ENCODE data around the gene IRF2BP2.

IRF2BP2 gene

DNA sequence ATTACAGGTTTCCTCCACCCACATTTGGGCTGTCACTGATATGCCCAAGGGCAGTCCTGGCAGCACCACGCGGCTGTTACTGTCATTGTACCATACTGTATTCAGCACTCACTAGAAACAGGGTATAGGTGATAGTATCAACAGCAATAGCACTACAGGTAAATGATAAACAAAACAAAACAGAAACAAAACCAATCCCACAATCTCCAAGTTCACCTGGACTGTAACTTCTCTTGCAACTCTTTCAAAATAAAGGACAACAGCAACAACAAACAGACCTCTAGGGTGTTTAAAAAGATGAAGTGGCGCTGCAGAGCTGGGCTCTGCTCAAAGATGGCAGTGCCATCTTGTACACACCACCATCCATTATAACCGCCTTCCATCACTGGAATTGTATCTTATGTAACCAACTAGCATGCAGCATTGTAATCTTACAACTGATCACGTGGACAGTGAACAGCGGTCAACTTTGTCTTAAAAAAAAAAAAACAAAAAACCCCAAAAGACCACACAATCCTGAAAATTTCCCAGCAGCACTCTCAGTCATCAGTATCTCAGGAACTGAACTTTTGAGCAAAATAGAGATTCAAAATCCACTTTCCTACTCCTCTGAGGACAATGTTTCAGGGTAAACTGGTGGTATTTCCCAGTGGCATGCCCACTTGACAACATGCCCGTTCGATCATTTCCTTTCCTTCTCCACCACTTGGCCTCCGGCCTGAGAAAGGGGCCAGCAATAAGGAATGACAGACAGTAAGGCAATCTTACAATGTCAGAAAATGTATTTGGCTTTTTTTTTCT is 3.8 kb downstream of the IRF2BP2 start:
- TF ChIP-seq EGR1 (IDR thresholded peaks at IDR 0.05): no peak
- TF ChIP-seq EP300 (IDR thresholded peaks at IDR 0.05; ENCODE audit: borderline replicate concordance): no peak
- no peak for TF ChIP-seq TCF12 (IDR thresholded peaks at IDR 0.05; ENCODE audit: low read depth)
- TF ChIP-seq, protein P1, sequence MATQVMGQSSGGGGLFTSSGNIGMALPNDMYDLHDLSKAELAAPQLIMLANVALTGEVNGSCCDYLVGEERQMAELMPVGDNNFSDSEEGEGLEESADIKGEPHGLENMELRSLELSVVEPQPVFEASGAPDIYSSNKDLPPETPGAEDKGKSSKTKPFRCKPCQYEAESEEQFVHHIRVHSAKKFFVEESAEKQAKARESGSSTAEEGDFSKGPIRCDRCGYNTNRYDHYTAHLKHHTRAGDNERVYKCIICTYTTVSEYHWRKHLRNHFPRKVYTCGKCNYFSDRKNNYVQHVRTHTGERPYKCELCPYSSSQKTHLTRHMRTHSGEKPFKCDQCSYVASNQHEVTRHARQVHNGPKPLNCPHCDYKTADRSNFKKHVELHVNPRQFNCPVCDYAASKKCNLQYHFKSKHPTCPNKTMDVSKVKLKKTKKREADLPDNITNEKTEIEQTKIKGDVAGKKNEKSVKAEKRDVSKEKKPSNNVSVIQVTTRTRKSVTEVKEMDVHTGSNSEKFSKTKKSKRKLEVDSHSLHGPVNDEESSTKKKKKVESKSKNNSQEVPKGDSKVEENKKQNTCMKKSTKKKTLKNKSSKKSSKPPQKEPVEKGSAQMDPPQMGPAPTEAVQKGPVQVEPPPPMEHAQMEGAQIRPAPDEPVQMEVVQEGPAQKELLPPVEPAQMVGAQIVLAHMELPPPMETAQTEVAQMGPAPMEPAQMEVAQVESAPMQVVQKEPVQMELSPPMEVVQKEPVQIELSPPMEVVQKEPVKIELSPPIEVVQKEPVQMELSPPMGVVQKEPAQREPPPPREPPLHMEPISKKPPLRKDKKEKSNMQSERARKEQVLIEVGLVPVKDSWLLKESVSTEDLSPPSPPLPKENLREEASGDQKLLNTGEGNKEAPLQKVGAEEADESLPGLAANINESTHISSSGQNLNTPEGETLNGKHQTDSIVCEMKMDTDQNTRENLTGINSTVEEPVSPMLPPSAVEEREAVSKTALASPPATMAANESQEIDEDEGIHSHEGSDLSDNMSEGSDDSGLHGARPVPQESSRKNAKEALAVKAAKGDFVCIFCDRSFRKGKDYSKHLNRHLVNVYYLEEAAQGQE (IDR thresholded peaks at IDR 0.05; ENCODE audit: low read depth): no peak
- TF ChIP-seq RAD21 (IDR thresholded peaks at IDR 0.05; ENCODE audit: low read depth): no peak
- TF ChIP-seq NFIC (IDR thresholded peaks at IDR 0.05): no peak
- no peak for TF ChIP-seq ZBTB7A (IDR thresholded peaks at IDR 0.05; ENCODE audit: low read depth)
- TF ChIP-seq, protein P2, sequence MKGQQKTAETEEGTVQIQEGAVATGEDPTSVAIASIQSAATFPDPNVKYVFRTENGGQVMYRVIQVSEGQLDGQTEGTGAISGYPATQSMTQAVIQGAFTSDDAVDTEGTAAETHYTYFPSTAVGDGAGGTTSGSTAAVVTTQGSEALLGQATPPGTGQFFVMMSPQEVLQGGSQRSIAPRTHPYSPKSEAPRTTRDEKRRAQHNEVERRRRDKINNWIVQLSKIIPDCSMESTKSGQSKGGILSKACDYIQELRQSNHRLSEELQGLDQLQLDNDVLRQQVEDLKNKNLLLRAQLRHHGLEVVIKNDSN (IDR thresholded peaks at IDR 0.05): no peak
- TF ChIP-seq CEBPB (IDR thresholded peaks at IDR 0.05): no peak
- no peak for TF ChIP-seq FOXM1 (IDR thresholded peaks at IDR 0.05; ENCODE audit: borderline replicate concordance, low read depth)
- no peak for TF ChIP-seq TEAD4 (IDR thresholded peaks at IDR 0.05)
- TF ChIP-seq TAF1 (IDR thresholded peaks at IDR 0.05; ENCODE audit: low read depth): no peak
- TF ChIP-seq, protein P3, sequence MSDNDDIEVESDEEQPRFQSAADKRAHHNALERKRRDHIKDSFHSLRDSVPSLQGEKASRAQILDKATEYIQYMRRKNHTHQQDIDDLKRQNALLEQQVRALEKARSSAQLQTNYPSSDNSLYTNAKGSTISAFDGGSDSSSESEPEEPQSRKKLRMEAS (IDR thresholded peaks at IDR 0.05): no peak
- TF ChIP-seq CREB1 (IDR thresholded peaks at IDR 0.05; ENCODE audit: low read depth): no peak
- no peak for TF ChIP-seq YY1 (IDR thresholded peaks at IDR 0.05; ENCODE audit: low read depth)

DNA sequence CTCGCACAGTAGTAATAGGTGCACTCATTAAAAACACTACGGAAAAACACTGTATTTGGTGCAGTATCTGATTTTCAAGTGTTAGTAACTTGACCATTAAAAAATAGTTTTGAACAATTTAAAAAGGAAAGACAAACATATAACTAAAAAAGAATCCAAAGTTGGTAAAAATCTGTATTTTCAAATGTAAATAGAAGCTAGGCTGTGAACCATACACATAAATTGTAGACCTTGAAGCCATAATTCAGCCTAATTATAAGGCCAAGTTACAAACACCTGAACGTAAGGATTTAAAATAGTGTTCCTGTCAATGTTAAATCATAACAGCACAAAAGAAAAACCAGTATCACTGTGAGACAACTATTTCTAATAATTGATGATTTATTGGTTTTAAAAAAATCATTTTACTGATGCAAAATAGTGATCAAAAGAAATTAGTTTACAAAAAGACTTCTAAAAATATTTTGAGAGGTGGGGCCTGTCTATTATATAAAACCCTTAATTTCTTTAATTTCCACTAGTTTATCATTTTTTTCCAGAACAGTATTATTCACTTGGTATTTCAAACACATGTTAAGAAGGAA is 4.5 kb downstream of the IRF2BP2 start:
- TF ChIP-seq CEBPB (IDR thresholded peaks at IDR 0.05): no peak
- TF ChIP-seq, protein P1 (IDR thresholded peaks at IDR 0.05; ENCODE audit: low read depth): no peak
- TF ChIP-seq ZBTB7A (IDR thresholded peaks at IDR 0.05; ENCODE audit: low read depth): no peak
- no peak for TF ChIP-seq TCF12 (IDR thresholded peaks at IDR 0.05; ENCODE audit: low read depth)
- TF ChIP-seq CREB1 (IDR thresholded peaks at IDR 0.05; ENCODE audit: low read depth): no peak
- TF ChIP-seq, protein P2 (IDR thresholded peaks at IDR 0.05): no peak
- no peak for TF ChIP-seq FOXM1 (IDR thresholded peaks at IDR 0.05; ENCODE audit: borderline replicate concordance, low read depth)
- no peak for TF ChIP-seq NFIC (IDR thresholded peaks at IDR 0.05)
- TF ChIP-seq EGR1 (IDR thresholded peaks at IDR 0.05): no peak
- no peak for TF ChIP-seq TAF1 (IDR thresholded peaks at IDR 0.05; ENCODE audit: low read depth)
- TF ChIP-seq YY1 (IDR thresholded peaks at IDR 0.05; ENCODE audit: low read depth): no peak
- TF ChIP-seq RAD21 (IDR thresholded peaks at IDR 0.05; ENCODE audit: low read depth): no peak
- TF ChIP-seq EP300 (IDR thresholded peaks at IDR 0.05; ENCODE audit: borderline replicate concordance): no peak
- TF ChIP-seq, protein P3 (IDR thresholded peaks at IDR 0.05): no peak
- no peak for TF ChIP-seq TEAD4 (IDR thresholded peaks at IDR 0.05)

DNA sequence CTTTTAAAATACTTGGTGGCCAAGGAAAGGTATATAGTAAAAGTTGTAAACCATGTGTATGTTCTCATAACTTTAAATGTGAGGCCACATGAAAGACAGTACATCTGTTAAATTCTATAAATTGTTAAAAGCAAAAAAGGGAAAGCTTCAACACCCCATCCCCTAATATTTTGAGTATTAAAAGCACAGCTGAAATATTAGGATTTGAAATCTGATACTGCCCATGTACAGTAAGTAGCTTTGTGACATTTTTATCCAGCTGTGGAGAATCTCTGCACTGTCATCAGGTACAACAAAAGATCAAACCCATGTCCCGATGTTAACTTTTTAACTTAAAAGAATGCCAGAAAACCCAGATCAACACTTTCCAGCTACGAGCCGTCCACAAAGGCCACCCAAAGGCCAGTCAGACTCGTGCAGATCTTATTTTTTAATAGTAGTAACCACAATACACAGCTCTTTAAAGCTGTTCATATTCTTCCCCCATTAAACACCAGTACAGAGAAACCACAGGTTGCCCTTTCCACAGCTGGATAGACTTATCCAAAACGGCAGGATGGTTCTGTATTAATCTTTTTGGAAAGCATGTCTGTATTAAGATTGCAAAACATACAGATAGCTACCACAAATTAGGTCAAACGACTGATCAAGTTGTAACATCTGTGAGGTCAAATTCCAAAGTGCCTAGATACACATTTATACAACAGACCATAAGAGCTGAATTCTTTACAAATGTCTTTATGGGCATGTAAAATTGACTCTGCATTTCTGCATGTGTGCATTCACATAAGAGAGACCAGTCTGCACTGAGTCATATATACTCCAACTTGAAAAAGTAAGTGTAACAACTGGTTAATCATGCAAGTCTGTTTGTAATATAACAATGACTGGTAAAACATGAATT is 5.2 kb downstream of the IRF2BP2 start:
- TF ChIP-seq TEAD4 (IDR thresholded peaks at IDR 0.05) (no peak), RAD21 (IDR thresholded peaks at IDR 0.05; ENCODE audit: low read depth) (no peak), NFIC (IDR thresholded peaks at IDR 0.05) (no peak), YY1 (IDR thresholded peaks at IDR 0.05; ENCODE audit: low read depth) (no peak), EP300 (IDR thresholded peaks at IDR 0.05; ENCODE audit: borderline replicate concordance) (no peak), CREB1 (IDR thresholded peaks at IDR 0.05; ENCODE audit: low read depth) (no peak), TAF1 (IDR thresholded peaks at IDR 0.05; ENCODE audit: low read depth) (no peak), ZBTB7A (IDR thresholded peaks at IDR 0.05; ENCODE audit: low read depth) (no peak)
- TF ChIP-seq, protein P3 (IDR thresholded peaks at IDR 0.05): no peak
